Activated T-cell treated with anti-CD3 and anti-CD28 coated beads, Interleukin-2, amount 50 U/mL, for 24 hours (primary cell): ENCODE results near the gene ZNF486.
"Not testable (repeated sequence)": the region's sequence is repeated elsewhere in the genome, so short reads cannot be mapped to it uniquely, and the experiment has no call there.

Source experiments
- DNase-seq: peaks from one replicate; pipeline ENCODE4 v3.0.0-alpha.2; 2020
- H3K27ac Mint-ChIP-seq: 2 replicates; pipeline ENCODE4 v1.8.0; 2020; ENCODE audit warnings: mild to moderate bottlenecking, mixed read lengths
- H3K27me3 Mint-ChIP-seq: 2 replicates; pipeline ENCODE4 v1.8.0; 2020; ENCODE audit warnings: mixed read lengths
- H3K36me3 Mint-ChIP-seq: 2 replicates; pipeline ENCODE4 v1.8.0; 2020; ENCODE audit warnings: low read depth, mixed read lengths
- H3K4me1 Mint-ChIP-seq: 2 replicates; pipeline ENCODE4 v1.8.0; 2020; ENCODE audit warnings: low read depth, mixed read lengths
- H3K4me3 Mint-ChIP-seq: 2 replicates; pipeline ENCODE4 v1.8.0; 2020; ENCODE audit warnings: mild to moderate bottlenecking, moderate library complexity, mixed read lengths
- H3K9me3 Mint-ChIP-seq: 2 replicates; pipeline ENCODE4 v1.8.0; 2020; ENCODE audit warnings: mixed read lengths

The ZNF486 gene

GRCh38 chr19:20179956-20180355 is 12.9 kb downstream of the ZNF486 start:
- H3K36me3 Mint-ChIP-seq = peaks cover 75% of the 10 kb centered on the region
- H3K27me3 Mint-ChIP-seq, DNase-seq, H3K4me3 Mint-ChIP-seq, H3K27ac Mint-ChIP-seq, H3K4me1 Mint-ChIP-seq: not testable (repeated sequence)
- peaks cover 13% of the 10 kb centered on the region for H3K9me3 Mint-ChIP-seq

GRCh38 chr19:20182222-20182785 is 15.3 kb downstream of the ZNF486 start:
- no peak overlapping the region for H3K27ac Mint-ChIP-seq
- H3K36me3 Mint-ChIP-seq = peaks cover 74% of the 10 kb centered on the region
- peaks cover 2% of the 10 kb centered on the region for H3K4me1 Mint-ChIP-seq
- H3K4me3 Mint-ChIP-seq = no peak overlapping the region
- DNase-seq = no peak
- no peaks in the 10 kb centered on the region for H3K27me3 Mint-ChIP-seq
- peaks cover 8% of the 10 kb centered on the region for H3K9me3 Mint-ChIP-seq

GRCh38 chr19:20186174-20186573 is 19.2 kb downstream of the ZNF486 start:
- Mint-ChIP-seq H3K9me3 (peaks cover 14% of the 10 kb centered on the region), H3K4me3 (no peak overlapping the region), H3K27ac (no peak overlapping the region), H3K36me3 (peaks cover 79% of the 10 kb centered on the region), H3K4me1 (no peaks in the 10 kb centered on the region), H3K27me3 (no peaks in the 10 kb centered on the region)
- no peak for DNase-seq

GRCh38 chr19:20197747-20198146 is 30.7 kb downstream of the ZNF486 start:
- peaks cover 72% of the 10 kb centered on the region for H3K36me3 Mint-ChIP-seq
- no peak overlapping the region for H3K4me3 Mint-ChIP-seq
- H3K4me1 Mint-ChIP-seq = no peaks in the 10 kb centered on the region
- peaks cover 37% of the 10 kb centered on the region for H3K9me3 Mint-ChIP-seq
- H3K27ac Mint-ChIP-seq = no peak overlapping the region
- no peak for DNase-seq
- no peaks in the 10 kb centered on the region for H3K27me3 Mint-ChIP-seq

- Mint-ChIP-seq H3K9me3 (peaks cover 29% of the 10 kb centered on the region), H3K4me1 (no peaks in the 10 kb centered on the region), H3K36me3 (peaks cover 25% of the 10 kb centered on the region), H3K27ac (no peak overlapping the region), H3K4me3 (no peak overlapping the region), H3K27me3 (no peaks in the 10 kb centered on the region)
- no peak for DNase-seq
These were observed 42.0 kb downstream of the ZNF486 start for GRCh38 chr19:20209051-20209450.

- not testable (repeated sequence) for H3K27me3 Mint-ChIP-seq, H3K27ac Mint-ChIP-seq, H3K4me1 Mint-ChIP-seq, H3K4me3 Mint-ChIP-seq, DNase-seq
- Mint-ChIP-seq H3K36me3 (peaks cover 44% of the 10 kb centered on the region), H3K9me3 (peaks cover 18% of the 10 kb centered on the region)
These were observed 47.4 kb downstream of the ZNF486 start for GRCh38 chr19:20214366-20214765.

GRCh38 chr19:20221605-20222004 is 54.6 kb downstream of the ZNF486 start:
- Mint-ChIP-seq H3K36me3 (peaks cover 50% of the 10 kb centered on the region), H3K9me3 (peaks cover 22% of the 10 kb centered on the region)
- H3K27me3 Mint-ChIP-seq = not testable (repeated sequence)

GRCh38 chr19:20233105-20233504 is 66.1 kb downstream of the ZNF486 start:
- Mint-ChIP-seq H3K9me3 (peaks cover 39% of the 10 kb centered on the region), H3K36me3 (peaks cover 89% of the 10 kb centered on the region), H3K27ac (no peak overlapping the region), H3K4me3 (no peak overlapping the region), H3K4me1 (peaks cover 11% of the 10 kb centered on the region), H3K27me3 (no peaks in the 10 kb centered on the region)
- no peak for DNase-seq

More at GRCh38 chr19:20221605-20222004, 54.6 kb downstream of the ZNF486 start:
- H3K4me3 Mint-ChIP-seq, DNase-seq, H3K4me1 Mint-ChIP-seq, H3K27ac Mint-ChIP-seq: not testable (repeated sequence)

GRCh38 chr19:20235156-20235555 is 68.1 kb downstream of the ZNF486 start:
- Mint-ChIP-seq H3K9me3 (peaks cover 23% of the 10 kb centered on the region), H3K4me1 (peaks cover 16% of the 10 kb centered on the region), H3K4me3 (no peak overlapping the region), H3K36me3 (peaks cover 71% of the 10 kb centered on the region), H3K27ac (no peak overlapping the region), H3K27me3 (no peaks in the 10 kb centered on the region)
- no peak for DNase-seq

GRCh38 chr19:20237773-20238623 is 71.0 kb downstream of the ZNF486 start:
- Mint-ChIP-seq H3K4me1 (peaks cover 16% of the 10 kb centered on the region), H3K4me3 (peak overlapping the region; percentile 98), H3K27me3 (no peaks in the 10 kb centered on the region), H3K9me3 (peaks cover 3% of the 10 kb centered on the region), H3K36me3 (peaks cover 44% of the 10 kb centered on the region), H3K27ac (peak overlapping the region; percentile 95)
- DNase-seq = peak; percentile 91

- H3K27ac Mint-ChIP-seq = no peak overlapping the region
- peaks cover 8% of the 10 kb centered on the region for H3K4me1 Mint-ChIP-seq
- H3K27me3 Mint-ChIP-seq = no peaks in the 10 kb centered on the region
- no peak for DNase-seq
- H3K9me3 Mint-ChIP-seq = no peaks in the 10 kb centered on the region
- no peak overlapping the region for H3K4me3 Mint-ChIP-seq
- no peaks in the 10 kb centered on the region for H3K36me3 Mint-ChIP-seq
These were observed 76.6 kb downstream of the ZNF486 start for GRCh38 chr19:20243629-20244028.

GRCh38 chr19:20244356-20244755 is 77.3 kb downstream of the ZNF486 start:
- Mint-ChIP-seq H3K27ac (no peak overlapping the region), H3K27me3 (no peaks in the 10 kb centered on the region), H3K9me3 (no peaks in the 10 kb centered on the region), H3K36me3 (no peaks in the 10 kb centered on the region), H3K4me1 (peaks cover 8% of the 10 kb centered on the region), H3K4me3 (no peak overlapping the region)
- peak; percentile 41 for DNase-seq

GRCh38 chr19:20245309-20245708 is 78.3 kb downstream of the ZNF486 start:
- Mint-ChIP-seq H3K4me1 (peaks cover 8% of the 10 kb centered on the region), H3K9me3 (no peaks in the 10 kb centered on the region), H3K36me3 (no peaks in the 10 kb centered on the region), H3K27ac (no peak overlapping the region), H3K27me3 (no peaks in the 10 kb centered on the region), H3K4me3 (no peak overlapping the region)
- DNase-seq = no peak

- Mint-ChIP-seq H3K4me1 (peaks cover 8% of the 10 kb centered on the region), H3K27ac (no peak overlapping the region), H3K9me3 (no peaks in the 10 kb centered on the region), H3K27me3 (no peaks in the 10 kb centered on the region), H3K36me3 (no peaks in the 10 kb centered on the region), H3K4me3 (no peak overlapping the region)
- DNase-seq = peak; percentile 45
These were observed 80.1 kb downstream of the ZNF486 start for GRCh38 chr19:20247016-20247683.

GRCh38 chr19:20248258-20248657 is 81.2 kb downstream of the ZNF486 start:
- not testable (repeated sequence) for H3K4me1 Mint-ChIP-seq, H3K4me3 Mint-ChIP-seq, H3K27ac Mint-ChIP-seq, H3K27me3 Mint-ChIP-seq, H3K36me3 Mint-ChIP-seq, H3K9me3 Mint-ChIP-seq, DNase-seq
